ENCODE data around the gene NISCH.

DNA sequence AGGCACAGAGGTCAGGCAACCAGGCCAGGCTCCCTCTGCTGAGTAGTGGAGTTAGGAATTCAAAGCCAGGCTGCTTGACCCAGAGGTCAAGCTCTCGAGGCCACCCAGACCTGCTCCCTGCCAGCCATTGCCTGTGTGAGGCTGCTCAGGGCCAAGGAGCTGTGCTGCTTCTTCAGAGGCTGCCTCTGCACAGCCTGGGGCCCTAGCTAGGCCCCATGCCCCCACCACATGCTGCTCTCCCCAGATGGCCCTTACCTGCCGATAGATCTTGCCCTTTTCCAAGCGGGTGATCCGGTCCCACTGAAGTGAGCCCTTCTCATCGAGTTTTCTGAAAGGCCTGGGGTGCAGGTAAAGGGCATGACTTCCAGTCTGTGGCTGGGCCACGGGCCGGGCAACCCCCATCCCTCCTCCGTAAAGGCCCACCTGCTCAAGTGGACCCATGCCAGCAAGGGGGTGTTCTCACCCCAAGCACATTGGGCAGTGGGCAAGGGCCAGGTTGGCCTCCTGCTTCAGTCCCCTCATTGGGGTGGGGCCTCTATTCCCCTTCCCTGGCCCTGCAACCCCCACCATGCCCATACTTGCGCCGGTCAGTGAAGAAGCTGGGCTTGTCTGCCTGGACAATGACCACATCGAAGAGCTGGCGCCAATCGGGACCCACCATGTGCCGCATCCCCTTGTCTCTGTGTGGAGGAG lies 71.8 kb downstream of the NISCH start:
- TF ChIP-seq, protein P1, sequence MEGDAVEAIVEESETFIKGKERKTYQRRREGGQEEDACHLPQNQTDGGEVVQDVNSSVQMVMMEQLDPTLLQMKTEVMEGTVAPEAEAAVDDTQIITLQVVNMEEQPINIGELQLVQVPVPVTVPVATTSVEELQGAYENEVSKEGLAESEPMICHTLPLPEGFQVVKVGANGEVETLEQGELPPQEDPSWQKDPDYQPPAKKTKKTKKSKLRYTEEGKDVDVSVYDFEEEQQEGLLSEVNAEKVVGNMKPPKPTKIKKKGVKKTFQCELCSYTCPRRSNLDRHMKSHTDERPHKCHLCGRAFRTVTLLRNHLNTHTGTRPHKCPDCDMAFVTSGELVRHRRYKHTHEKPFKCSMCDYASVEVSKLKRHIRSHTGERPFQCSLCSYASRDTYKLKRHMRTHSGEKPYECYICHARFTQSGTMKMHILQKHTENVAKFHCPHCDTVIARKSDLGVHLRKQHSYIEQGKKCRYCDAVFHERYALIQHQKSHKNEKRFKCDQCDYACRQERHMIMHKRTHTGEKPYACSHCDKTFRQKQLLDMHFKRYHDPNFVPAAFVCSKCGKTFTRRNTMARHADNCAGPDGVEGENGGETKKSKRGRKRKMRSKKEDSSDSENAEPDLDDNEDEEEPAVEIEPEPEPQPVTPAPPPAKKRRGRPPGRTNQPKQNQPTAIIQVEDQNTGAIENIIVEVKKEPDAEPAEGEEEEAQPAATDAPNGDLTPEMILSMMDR (IDR thresholded peaks at IDR 0.05) = no peak
- TF ChIP-seq POLR2A (IDR thresholded peaks at IDR 0.05) = no peak

Measured in ovary (tissue), 3 donors.